PC-9 (cell line): ENCODE results near the gene ITGBL1.

ENCODE experiments used
- CTCF ChIP-seq: fragments of 200-600 bp; sonication (generic); conservative IDR thresholded peaks from 2 replicates; pipeline ENCODE4 v1.6.1; 2017; ENCODE audit warnings: mixed run types, antibody characterized with exemption, mild to moderate bottlenecking, moderate library complexity
- EZH2 ChIP-seq: fragments of 200-600 bp; sonication (generic); IDR thresholded peaks from 2 replicates; pipeline ENCODE4 v1.8.0; 2017; ENCODE audit warnings: antibody characterized with exemption, low read depth

- TF ChIP-seq EZH2 (no peak), CTCF (no peak)
These were observed 36.1 kb upstream of the ITGBL1 start, which contains the start of gene NALCN for GRCh38 chr13:101416181-101417042.
